HG02870 (cell line): ENCODE measurements around the gene LRRC75B.
"Not testable (repeated sequence)": the region's sequence is repeated elsewhere in the genome, so short reads cannot be mapped to it uniquely, and the experiment has no call there.

Experiments
- ATAC-seq: cut with Tn5 transposase; IDR thresholded peaks from one replicate; pipeline ENCODE4 v1.9.1; 2021; ENCODE audit warnings: mild to moderate bottlenecking, moderate library complexity; ENCODE audit not compliant: unreplicated experiment

Gene LRRC75B, protein sequence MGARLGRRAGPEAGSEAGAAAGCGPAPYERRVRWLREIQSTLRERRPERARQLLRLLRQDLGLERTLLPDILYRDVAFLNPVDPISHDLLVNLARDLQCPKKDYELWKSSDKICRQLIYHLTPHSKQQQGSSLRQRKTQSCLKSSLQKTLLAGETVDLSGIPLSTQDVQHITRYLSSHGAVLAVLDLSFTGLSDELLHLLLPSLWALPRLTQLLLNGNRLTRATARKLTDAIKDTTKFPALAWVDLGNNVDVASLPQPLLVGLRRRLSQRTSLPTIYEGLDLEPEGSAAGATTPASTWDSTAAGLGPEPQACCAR

DNA sequence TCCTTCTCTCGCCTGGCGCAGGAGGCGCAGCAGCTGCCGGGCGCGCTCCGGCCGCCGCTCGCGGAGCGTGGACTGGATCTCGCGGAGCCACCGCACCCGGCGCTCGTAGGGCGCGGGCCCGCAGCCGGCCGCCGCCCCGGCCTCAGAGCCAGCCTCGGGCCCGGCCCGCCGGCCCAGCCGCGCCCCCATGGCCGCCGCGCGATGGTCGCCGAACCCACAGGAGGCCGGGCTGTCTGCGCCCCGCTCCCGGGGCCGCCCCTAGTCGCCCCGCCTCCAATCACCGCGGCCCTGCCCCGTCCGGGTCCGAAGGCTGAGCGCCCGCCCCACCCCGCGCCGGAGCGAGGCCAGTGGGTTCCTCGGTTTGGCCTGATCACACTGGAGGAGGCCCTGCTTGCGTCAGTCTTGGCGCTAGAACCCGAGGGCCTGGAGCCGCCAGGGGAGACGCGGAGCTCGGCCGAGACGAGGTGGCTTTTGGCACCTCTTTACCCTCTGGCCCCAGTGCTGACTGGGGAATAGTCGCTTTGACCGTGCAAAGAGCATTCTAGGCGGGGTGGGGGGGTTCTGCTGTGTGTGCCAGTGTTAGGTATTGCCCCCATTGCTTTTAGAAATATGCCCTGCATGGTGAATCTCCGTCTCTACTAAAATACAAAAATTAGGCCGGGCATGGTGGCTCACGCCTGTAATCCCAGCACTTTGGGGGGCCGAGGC is at the start of gene LRRC75B:
Gene LRRC75B (minus strand): TSS at position 223 of the 708 bp plus-strand sequence. CDS start 34 bp downstream, at position 189.
- ATAC-seq = peak; percentile 79

- not testable (repeated sequence) for ATAC-seq
These were observed 49.4 kb upstream of the LRRC75B start for GRCh38 chr22:24642307-24642706.

DNA sequence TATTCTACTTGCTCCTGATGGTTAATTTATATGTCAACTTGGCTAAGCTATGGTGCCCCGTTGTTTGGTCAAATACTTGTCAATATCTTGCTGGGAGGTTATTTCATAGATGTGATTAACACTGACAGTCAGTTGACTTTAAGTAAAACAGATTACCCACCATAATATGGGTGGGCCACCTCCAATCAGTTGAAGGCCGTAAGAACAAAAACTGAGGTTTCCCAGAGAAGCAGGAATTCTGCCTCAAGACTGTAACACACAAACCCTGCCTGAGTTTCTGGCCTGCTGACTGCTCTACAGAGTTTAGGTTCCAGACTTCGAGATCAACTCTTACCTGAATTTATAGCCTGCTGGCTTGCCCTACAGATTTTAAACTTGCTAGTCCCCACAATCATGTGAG is 43.6 kb upstream of the LRRC75B start:
- ATAC-seq = not testable (repeated sequence)

- not testable (repeated sequence) for ATAC-seq
These were observed 42.0 kb upstream of the LRRC75B start for GRCh38 chr22:24634776-24635389.

DNA sequence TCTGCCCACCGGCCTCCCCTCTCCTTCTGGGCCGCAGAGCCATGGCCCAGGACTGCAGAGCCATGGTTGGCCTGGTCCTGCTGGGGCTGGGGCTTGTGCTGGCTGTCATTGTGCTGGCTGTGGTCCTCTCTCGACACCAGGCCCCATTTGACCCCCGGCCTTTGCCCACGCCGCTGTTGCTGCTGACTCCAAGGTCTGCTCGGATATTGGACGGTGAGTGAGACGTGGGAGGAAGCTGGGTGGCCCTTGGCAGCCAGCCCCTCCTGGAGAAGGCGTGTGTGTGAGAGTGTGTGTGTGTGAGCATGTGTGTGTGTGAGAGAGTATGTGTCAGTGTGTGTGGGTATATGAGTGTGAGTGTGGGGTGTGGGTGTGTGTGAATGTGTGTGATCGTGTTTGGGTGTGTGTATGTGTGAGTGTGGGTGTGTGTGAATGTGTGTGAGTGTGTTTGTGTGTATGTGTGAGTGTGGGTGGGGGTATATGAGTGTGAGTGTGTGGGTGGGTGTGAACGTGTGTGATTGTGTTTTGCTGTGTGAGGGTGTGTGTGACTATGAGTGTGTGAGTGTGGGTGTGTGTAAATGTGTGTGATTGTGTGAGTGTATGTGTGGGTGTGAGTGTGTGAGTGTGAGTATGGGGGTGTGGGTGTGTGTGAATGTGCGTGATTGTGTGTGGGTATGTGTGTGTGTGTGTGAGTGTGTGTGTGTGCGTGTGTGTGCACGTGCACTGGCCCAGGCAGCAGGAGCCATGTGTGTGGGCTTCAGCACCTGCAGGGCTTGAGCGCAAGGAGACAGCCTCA is 40.6 kb upstream of the LRRC75B start:
- ATAC-seq = not testable (repeated sequence)

GRCh38 chr22:24632642-24633041 is 39.8 kb upstream of the LRRC75B start:
- not testable (repeated sequence) for ATAC-seq

GRCh38 chr22:24631430-24632122 is 38.7 kb upstream of the LRRC75B start:
- ATAC-seq = not testable (repeated sequence)

DNA sequence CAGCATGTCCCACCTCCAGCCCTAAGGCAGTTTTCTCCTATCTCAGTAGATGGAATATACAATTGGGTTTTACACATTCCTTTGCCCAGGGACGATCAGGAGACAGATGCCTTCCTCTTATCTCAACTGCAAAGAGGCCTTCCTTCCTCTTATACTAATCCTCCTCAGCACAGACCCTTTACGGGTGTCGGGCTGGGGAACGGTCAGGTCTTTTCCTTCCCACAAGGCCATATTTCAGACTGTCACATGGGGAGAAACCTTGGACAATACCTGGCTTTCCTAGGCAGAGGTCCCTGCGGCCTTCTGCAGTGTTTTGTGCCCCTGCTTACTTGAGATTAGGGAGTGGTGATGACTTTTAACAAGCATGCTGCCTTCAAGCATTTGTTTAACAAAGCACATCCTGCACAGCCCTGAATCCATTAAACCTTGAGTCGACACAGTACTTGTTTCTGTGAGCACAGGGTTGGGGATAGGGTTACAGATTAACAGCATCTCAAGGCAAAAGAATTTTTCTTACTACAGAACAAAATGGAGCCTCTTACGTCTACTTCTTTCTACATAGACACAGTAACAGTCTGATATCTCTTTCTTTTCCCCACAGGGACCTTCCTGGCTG is 38.0 kb upstream of the LRRC75B start:
- ATAC-seq = not testable (repeated sequence)

DNA sequence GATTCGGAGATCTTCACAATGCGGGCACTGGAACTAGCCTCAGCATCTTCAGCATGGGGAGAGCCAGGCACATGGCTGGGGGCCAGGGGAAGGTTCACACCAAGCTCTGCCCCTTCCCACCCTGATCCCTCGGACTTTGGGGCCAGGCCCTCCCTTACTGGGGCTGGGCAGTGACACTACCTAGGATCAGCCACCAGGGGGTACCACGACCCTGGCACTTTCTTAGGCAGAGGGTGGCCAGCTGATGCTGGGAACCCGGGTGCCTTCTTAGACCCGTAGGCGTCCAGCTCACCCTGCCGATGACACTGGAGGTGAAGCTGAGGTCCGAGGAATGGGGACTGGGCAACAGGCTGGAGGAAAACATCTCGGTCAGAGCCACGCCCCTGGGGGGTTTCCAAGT is 36.2 kb upstream of the LRRC75B start:
- not testable (repeated sequence) for ATAC-seq

GRCh38 chr22:24627911-24628310 is 35.0 kb upstream of the LRRC75B start:
- not testable (repeated sequence) for ATAC-seq

DNA sequence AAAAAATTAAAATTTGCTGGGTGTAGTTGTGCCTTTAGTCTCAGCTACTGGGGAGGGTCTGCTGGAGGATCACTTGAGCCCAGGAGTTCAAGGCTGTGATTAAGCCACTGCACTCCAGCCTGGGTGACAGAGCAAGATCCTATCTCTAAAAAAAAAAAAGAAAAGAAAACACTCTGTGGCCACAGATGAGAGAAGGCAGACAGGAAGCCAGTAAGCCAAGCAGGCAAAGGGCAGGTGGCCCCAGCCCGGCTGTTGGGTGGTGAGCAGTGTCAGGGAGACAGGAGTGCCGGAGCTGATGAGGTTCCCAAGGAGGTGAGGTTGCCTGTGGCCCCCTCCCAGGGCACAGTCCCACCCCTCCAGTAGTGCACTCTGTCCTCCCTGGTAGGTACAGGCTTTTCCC is 29.7 kb upstream of the LRRC75B start:
- ATAC-seq = not testable (repeated sequence)

DNA sequence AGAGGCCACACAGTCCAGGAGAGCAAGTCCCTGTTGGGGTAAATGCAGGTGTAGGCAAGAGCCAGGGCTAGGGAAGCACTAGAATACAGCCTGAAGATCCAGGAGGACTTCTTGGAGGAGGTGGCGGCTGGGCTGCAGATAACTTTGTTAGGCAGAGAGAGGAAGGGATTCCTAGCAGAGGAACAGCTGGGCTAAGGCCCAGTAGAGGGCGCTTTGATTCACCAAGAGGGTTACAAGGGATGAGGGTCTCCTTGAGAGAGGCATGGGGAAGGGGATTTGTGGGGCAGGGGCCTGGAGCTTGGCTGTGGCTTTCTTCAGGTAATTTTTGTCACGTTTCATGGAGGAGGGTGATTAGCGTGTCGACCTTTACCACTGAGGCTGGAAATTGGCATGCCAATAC is 28.4 kb upstream of the LRRC75B start:
- not testable (repeated sequence) for ATAC-seq

DNA sequence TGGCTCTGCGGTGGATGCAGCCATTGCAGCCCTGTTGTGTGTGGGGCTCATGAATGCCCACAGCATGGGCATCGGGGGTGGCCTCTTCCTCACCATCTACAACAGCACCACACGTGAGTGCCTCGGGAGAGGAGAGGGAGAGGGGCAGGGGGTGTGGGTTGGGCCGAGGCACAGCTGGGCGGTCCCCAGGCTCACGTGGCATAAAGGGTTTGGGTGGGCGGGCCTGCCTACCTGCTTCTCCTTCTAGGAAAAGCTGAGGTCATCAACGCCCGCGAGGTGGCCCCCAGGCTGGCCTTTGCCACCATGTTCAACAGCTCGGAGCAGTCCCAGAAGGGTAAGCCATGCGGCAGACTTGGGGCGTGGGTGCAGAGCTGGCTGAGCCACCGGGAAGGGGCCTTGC is 21.9 kb upstream of the LRRC75B start:
- not testable (repeated sequence) for ATAC-seq

DNA sequence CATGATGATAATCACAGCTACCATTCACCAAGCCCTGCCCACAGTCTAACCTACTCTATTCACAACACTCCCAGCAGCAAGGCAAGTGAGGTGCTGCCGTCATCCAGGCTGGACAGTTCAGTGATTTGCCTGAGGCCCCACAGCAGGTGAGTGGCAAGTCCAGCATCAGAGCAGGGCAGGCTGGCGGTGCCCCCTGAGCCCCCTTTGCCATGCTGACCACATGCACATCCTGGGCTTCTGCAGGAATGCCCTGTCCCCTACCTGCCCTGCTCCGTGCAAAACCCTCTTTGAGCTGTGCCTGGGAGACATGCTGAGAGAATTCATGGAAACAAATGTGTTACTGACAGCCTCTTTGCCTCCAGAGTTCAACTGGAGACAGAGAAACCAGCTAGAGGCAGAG is 17.0 kb upstream of the LRRC75B start:
- not testable (repeated sequence) for ATAC-seq

- ATAC-seq = not testable (repeated sequence)
These were observed 15.5 kb upstream of the LRRC75B start for GRCh38 chr22:24608327-24608726.

DNA sequence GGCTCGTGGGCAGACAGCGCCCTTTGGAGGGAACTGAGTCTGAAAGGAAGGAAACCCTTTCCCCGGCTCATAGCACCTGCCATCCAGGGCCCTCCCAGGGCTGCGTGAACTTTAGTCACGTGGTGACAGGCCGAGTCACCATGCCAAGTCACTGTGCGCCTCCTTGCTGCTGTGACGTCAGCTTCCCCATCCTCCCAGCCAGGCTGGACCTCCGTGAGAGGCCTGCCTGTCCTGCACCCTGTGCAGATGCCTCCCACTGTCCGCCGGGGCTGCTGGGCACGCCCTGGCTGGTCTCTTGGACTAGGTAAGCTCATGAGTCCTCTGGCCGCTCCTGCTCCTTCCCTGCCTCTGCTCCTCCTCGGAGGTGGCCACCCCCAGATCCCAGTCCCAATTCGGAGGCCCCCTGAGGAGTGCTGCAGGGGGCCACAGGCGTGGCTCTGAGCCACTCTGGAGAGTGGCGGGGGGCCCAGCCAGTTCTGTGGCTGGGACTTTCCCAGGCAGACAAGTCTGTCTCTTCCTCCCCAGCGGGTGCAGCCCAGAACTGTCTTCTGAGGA is 14.6 kb upstream of the LRRC75B start:
- peak; percentile 67 for ATAC-seq

- not testable (repeated sequence) for ATAC-seq
These were observed 13.5 kb upstream of the LRRC75B start for GRCh38 chr22:24606340-24606739.

GRCh38 chr22:24603770-24604629 is 11.1 kb upstream of the LRRC75B start:
- not testable (repeated sequence) for ATAC-seq
